GM12872 (cell line): Measurements from ENCODE around the gene PBX3.

Source experiments
- TF ChIP-seq, protein P1 (sequence below): IDR thresholded peaks from 3 replicates; pipeline ENCODE4 v1.5.1; 2011; ENCODE audit warnings: low read depth, mild to moderate bottlenecking, low read length, moderate library complexity; ENCODE audit not compliant: insufficient read depth

Gene PBX3

DNA sequence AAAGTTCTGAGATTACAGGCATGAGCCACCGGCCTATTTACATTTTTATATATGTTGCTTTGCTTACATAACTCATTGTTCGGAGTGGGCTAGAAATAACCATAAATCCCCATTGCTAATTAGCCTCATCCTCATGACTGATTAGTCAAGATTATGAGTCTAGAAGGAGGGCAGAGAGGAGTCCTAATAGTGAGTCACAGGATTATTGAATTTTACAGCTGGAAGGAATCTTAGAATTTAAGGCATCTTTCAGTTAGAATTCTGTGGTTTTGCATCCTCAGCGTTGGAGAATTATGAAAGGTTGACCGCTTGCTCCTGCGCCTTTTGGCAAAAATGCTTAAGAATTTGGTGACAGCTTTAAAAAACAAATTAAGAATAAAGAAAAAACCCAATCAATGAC, 2.6 kb upstream of the PBX3 start:
- TF ChIP-seq, protein P1, sequence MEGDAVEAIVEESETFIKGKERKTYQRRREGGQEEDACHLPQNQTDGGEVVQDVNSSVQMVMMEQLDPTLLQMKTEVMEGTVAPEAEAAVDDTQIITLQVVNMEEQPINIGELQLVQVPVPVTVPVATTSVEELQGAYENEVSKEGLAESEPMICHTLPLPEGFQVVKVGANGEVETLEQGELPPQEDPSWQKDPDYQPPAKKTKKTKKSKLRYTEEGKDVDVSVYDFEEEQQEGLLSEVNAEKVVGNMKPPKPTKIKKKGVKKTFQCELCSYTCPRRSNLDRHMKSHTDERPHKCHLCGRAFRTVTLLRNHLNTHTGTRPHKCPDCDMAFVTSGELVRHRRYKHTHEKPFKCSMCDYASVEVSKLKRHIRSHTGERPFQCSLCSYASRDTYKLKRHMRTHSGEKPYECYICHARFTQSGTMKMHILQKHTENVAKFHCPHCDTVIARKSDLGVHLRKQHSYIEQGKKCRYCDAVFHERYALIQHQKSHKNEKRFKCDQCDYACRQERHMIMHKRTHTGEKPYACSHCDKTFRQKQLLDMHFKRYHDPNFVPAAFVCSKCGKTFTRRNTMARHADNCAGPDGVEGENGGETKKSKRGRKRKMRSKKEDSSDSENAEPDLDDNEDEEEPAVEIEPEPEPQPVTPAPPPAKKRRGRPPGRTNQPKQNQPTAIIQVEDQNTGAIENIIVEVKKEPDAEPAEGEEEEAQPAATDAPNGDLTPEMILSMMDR: no peak

DNA sequence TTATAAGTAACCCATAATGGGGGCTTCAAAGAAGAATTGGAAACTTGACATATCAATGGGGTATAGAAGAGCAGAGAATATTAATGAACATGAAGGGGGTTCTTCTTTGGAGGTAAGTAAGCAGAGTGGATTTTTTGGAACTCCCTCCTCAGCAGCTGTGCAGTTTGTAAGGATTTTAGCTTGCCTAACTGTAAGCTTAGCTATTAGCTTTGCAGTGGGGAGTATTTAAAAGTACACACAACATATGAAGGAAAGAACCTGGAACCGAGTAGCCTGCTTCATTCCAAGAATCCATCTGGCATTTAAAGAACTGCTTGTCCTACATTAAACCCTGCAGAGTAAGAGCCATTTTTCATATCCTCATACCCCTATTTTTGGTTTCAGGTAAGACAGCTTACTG, 2.2 kb upstream of the PBX3 start:
- TF ChIP-seq, protein P1: no peak

DNA sequence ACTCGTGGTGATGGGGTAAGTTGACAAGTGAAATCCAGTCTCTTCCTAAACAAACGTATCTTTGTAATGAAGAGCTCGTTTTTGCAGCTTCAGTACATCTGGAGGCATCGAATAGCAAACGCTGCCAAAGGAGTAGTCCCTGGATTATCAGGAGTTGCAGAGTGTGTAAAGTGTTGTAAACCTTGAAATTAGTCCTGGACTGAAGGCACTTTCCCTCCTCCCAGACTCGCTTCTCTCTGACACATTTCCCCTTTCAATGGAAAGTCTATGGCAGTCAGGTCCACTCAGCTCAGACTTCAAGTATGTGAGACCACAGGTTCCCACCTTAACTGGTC, 1.5 kb upstream of the PBX3 start:
- TF ChIP-seq, protein P1: no peak

DNA sequence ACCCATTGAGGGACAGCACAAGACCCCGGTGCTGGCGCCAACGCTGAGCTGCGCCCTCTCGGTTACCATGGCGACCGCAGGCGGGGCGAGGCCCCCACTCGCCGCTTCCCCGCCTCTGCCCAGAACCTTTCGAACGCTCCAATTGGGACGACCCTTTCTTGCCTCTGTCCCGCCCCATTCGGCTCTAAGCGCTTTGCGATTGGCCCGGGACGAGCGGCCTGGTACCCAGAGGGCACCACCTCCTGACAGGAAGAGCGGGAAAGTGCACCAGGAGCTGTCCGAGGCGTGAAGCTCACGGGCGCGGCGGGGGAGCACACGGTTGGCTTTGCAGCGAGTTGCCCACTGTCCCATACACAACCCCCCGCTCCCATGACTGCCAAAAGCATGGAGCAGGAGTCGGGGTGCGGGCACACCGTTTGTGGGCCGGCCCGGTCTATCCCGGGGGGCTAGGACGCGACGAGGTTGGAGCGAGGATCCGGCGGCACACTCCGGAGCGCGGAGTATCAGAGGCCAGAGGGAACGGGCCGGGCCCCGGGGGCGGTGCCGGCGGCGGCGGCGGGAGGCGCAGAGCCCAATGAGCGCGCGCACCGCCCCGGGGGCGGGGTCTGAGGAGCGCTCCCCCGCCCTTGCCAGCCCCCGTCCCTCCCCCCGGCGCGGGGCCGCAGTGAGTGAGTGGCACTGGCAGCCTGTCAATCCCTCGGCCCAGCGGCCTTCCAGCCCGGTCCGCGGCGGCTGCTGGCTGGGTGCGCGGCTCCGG, 978 bp upstream of the PBX3 start:
- TF ChIP-seq, protein P1: no peak

DNA sequence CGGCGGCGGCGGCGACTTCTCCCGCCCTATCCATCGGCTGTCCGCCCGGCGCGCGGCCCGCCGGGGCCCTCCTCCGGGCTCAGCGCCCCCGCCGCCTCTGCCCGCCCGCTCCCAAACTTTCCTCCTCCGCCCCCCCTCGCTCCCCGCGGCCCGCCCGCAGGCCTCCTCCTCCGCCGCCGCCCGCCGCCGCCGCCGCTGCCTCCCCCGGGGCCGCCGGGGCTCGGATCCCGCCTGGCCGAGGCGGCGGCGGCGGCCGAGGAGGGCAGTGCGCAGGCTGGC, 460 bp upstream of the PBX3 start:
- TF ChIP-seq, protein P1: no peak

DNA sequence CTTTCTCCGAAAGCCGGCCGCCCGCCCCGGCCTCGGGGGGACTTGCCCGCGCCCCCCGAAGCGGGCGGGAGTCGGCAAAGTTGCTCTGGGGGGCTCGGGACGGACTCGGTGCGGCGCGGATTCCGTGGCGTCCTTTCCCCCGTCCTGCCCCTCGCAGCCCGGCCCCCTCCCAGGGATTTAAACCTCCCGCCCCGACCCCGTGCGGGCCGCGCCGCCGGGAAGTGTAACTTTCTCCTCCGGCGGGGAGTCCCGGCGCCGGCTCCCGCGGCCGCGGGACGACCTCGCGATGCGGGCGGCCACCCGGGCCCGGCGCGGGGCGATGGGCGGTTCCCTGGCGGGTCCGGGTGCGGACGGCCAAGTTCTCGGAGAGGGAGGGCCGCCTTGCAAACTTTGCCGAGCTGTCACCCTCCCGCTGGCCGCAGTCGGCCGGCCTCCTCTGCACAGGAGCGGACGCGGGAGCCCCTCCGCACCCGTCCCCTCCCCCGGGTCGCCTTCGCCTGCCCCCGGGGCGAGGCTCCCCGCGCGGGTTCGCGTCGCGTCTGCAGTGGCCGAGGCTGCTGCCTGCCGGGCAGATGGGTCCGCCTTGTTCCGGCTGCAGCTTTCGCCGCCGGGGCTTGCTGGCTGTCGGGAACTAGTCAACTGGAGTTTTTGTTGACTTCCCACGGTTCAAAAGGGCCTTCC, 732 bp downstream of the PBX3 start:
- TF ChIP-seq, protein P1: no peak

DNA sequence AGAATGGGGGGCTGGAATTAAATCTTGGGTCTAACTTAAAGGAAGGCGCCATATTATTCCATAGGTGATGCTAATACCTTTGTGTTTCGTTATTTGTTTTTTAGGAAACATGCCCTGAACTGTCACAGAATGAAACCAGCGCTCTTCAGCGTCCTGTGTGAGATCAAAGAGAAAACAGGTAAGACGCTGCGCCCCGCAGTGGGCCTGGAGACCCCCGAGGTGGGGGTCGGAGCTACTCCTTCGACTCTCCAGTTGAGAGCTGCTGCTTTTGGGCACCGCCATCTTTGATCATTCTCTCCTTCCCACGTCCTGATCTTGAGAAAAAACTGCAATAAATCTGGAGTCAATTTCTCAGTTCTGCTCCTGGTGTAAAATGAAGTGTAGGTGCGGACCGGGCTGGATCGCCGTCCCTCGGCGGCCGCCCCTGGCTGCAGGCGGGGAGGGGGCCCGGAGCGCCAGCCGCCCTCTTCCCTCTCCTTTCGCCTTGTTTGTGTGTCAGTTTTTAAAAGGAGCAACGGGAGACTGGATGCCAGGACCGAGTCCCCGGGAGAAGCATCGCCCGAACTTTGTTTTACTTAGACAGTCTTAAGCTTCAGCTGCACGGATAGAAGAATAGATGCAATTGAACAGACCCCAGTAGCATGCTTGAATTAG, 1.4 kb downstream of the PBX3 start:
- TF ChIP-seq, protein P1: no peak
